ENCODE measurements around the gene ETAA1.

DNA sequence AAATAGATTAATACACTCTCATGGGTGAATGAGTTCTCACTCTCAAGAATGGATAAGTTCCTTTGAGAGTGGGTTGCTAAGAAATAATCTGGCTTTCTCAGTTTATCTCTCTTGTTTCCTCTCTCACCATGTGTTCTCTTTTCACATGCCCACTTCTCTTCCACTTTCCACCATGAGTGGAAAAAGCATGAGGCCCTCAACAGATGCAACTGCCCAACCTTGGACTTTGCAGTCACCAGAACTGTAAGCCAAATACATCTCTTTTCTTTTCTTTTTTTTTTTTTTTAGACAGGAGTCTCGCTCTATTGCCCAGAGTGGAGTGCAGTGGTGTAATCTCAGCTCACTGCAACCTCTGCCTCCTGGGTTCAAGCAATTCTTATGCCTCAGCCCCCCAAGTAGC, 18.1 kb upstream of the ETAA1 start:
- TF ChIP-seq, protein P1, sequence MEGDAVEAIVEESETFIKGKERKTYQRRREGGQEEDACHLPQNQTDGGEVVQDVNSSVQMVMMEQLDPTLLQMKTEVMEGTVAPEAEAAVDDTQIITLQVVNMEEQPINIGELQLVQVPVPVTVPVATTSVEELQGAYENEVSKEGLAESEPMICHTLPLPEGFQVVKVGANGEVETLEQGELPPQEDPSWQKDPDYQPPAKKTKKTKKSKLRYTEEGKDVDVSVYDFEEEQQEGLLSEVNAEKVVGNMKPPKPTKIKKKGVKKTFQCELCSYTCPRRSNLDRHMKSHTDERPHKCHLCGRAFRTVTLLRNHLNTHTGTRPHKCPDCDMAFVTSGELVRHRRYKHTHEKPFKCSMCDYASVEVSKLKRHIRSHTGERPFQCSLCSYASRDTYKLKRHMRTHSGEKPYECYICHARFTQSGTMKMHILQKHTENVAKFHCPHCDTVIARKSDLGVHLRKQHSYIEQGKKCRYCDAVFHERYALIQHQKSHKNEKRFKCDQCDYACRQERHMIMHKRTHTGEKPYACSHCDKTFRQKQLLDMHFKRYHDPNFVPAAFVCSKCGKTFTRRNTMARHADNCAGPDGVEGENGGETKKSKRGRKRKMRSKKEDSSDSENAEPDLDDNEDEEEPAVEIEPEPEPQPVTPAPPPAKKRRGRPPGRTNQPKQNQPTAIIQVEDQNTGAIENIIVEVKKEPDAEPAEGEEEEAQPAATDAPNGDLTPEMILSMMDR (IDR thresholded peaks at IDR 0.05; ENCODE audit: low read length), result no peak
- no peak for TF ChIP-seq EZH2 (IDR thresholded peaks at IDR 0.05; ENCODE audit: borderline replicate concordance, low read length)

All from OCI-LY1 (cell line).